Measurements from ENCODE around the gene GPR155.
A peak's percentile ranks its signal among the peaks of the same experiment; 100 is the strongest.
"Not testable (repeated sequence)": the region's sequence is repeated elsewhere in the genome, so short reads cannot be mapped to it uniquely, and the experiment has no call there.

Gene GPR155

DNA sequence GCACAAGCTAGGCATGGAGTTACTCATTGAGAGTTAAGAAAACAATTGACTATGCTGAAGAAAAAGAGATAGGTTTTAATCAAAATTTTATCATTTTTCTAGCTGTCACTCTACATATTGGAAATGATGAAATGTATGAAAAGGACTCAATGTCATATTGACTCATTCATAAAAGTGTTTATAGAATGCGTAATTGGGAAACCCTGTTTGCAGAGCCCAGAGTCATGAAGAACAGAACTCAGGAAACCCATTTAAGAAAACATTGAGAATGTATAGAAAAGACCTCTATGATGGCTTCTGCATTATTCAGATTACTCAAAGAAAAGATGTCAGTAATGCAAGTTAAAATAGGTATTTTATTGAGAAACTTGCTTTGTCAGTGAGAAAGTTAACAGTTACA lies 54.9 kb downstream of the GPR155 start:
- no peak for DNase-seq

- DNase-seq: no peak
These were observed 56.8 kb downstream of the GPR155 start for GRCh38 chr2:174430066-174430465.

DNA sequence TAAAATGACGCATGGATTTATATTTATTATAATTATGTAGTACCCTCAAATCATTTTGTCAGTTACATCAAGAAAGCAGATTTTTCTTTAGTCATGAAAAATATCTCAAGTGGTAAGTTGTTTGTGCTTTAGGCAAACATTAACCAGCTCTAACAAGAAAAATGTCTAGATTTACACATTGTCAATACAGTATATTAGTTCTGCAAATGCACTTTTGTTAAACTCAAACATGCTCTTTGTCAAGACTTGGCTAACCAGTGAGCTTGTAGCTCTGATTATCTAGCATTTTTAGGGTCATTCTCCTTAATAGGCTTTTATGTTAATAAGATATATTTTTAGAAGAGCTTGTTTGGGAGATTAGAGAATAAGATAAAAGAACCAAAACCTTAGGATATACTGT lies 58.6 kb downstream of the GPR155 start:
- DNase-seq: no peak

- DNase-seq: no peak
These were observed 74.6 kb downstream of the GPR155 start for GRCh38 chr2:174412256-174412655.

DNA sequence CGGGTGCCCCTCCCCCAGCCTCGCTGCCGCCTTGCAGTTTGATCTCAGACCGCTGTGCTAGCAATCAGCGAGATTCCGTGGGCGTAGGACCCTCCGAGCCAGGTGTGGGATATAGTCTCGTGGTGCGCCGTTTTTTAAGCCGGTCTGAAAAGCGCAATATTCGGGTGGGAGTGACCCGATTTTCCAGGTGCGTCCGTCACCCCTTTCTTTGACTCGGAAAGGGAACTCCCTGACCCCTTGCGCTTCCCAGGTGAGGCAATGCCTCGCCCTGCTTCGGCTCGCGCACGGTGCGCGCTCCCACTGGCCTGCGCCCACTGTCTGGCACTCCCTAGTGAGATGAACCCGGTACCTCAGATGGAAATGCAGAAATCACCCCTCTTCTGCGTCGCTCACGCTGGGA lies 76.8 kb downstream of the GPR155 start:
- not testable (repeated sequence) for DNase-seq

DNA sequence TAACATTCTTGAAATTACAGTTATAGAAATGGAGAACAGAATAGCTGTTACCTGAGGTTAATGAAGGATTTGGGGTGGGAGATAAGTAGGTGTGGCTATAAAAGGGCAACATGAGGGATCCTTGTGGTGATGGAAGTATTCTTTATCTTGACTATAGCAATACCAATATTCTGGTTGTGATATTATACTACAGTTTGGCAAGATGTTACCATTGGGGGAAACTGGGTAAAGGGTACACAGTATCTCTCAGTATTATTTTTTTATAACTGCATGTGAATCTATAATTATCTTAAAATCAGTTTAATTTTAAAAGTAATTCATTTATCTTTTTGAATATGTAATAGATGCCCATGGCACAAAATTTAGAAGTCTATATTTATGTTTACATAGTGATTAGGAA lies 83.2 kb downstream of the GPR155 start:
- no peak for DNase-seq

DNA sequence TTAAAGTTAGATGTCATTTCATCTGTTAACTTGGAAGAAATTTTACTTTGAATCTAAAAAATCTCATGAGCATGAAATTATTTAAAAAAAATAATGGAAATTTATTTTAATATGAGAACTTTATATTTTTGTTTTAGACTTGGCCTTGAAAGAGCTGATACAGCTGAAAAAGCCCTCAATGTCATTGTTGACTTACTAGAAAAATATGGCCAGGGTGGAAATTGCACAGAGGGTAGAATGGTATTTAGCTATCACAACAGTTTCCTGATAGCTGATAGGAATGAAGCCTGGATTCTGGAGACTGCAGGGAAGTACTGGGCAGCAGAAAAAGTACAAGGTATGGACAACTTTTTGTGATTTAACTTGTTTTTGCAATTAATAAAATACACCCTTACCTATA lies 86.0 kb downstream of the GPR155 start:
- DNase-seq: no peak

- no peak for DNase-seq
These were observed 87.7 kb downstream of the GPR155 start for GRCh38 chr2:174399171-174399570.

DNA sequence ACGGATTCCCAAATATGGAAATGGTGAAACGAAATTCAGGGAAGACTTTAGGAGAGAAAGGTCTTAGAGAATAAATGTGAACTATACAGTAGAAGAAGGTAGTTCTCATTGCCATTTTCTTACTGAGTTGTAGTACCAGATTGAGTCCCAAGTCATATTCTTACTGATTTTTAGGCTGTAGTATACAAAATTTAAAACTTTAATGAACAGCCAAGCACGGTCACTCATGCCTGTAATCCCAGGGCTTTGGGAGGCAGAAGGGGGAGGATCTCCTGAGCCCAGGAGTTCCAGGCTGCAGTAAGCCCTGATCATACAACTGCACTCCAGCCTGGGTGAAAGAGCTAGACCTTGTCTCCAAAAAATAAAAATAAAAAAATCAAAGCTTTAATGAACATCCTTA lies 89.1 kb downstream of the GPR155 start:
- no peak for DNase-seq

- no peak for DNase-seq
These were observed 90.7 kb downstream of the GPR155 start for GRCh38 chr2:174395969-174396630.

- DNase-seq: peak; percentile 84
These were observed 91.4 kb downstream of the GPR155 start, which contains the start of gene SCRN3 for GRCh38 chr2:174395284-174395968. SCRN3 (plus strand) TSS chr2:174395730; CDS start chr2:174398284, 2,554 bp downstream.

DNA sequence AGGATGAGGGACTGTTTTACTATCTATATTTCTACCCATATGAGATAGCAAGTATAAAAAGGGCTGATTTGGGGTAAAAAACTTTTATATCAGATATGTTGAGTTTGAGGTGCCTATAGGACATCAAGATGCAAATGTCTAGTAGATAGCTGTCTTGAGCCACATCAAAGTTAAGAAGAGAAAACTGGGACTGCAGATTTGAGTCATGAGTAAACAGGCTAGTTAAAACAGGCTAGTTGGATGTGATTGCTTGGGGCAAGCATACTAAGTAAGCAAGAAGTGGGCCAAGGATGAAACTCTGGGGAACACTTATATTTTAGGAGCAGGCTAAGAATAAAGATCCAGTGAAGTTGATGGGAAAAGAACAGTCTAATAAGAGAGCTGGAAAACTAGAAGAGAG lies 94.1 kb downstream of the GPR155 start:
- no peak for DNase-seq

DNA sequence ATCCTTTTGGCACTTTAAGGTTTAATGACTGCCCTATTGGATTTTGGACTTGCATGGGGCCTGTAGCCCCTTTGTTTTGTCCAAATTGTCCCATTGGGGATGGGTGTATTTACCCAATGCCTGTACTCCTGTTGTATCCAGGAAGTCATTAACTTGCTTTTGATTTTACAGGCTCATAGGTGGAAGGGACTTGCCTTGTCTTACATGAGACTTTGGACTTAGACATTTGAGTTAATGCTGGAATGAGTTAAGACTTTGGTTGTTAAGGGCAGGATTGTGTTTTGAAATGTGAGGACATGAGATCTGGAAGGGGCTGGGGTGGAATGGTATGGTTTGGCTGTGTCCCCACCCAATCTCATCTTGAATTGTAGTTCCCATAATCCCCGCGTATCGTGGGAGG lies 96.5 kb downstream of the GPR155 start:
- not testable (repeated sequence) for DNase-seq

GRCh38 chr2:174389542-174389941 lies 97.3 kb downstream of the GPR155 start:
- DNase-seq: no peak

DNA sequence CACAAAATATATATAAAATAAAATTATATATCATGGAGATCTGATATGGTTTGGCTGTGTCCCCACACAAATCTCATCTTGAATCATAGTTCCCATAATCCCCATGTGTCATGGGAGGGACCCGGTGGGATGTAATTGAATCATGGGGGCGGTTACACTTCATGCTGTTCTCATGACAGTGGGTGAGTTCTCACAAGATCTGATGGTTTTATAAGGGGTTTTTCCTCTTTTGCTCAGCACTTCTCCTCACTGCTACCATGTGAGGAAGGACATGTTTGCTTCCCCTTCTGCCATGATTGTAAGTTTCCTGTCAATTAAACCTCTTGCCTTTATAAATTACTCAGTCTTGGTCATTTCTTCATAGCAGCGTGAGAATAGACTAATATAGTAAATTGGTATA lies 98.1 kb downstream of the GPR155 start:
- not testable (repeated sequence) for DNase-seq

- no peak for DNase-seq
These were observed 101.6 kb downstream of the GPR155 start for GRCh38 chr2:174385201-174385600.

GRCh38 chr2:174383796-174384195 lies 103.0 kb downstream of the GPR155 start:
- no peak for DNase-seq

Measured in stimulated activated CD4-positive, alpha-beta T cell treated with anti-CD3 and anti-CD28 coated beads, Interleukin-15, amount 100 ng/mL, for 24 hours (primary cell).